Panc1 (cell line): ENCODE data around the gene ERGIC1. TPM values are rescaled to one million over a fixed set of nuclear protein-coding genes. Genes with fewer than 3 reads are reported as not detected.

Experiments used
- ATAC-seq: fragments of 200-7000 bp; cut with Tn5 transposase; 2 replicates; pipeline ENCODE4 v1.9.1; 2020; ENCODE audit warnings: mild to moderate bottlenecking, moderate library complexity
- BruUV-seq: library from RNA; stranded (reverse); fragments of 400-500 nt; replicated peaks from 2 replicates; lab custom pipeline; 2021; lab: Mats Ljungman, UMichigan
- CTCF ChIA-PET: fragments of 300-600 bp; sonication (Branson Sonifier 250); formaldehyde crosslinking; loops from one replicate; lab custom pipeline; 2022; ENCODE audit warnings: antibody characterized with exemption; lab: Charles Lee
- POLR2A ChIA-PET: fragments of 300-600 bp; sonication (Branson Sonifier 250); formaldehyde crosslinking; loops from one replicate; lab custom pipeline; 2022; ENCODE audit warnings: antibody characterized with exemption; lab: Charles Lee
- DNase-seq: peaks from one replicate; pipeline ENCODE4 v3.0.0-alpha.2; 2010; ENCODE audit warnings: low read depth, low spot score
- H3K27ac ChIP-seq: 2 replicates; pipeline ENCODE4 v1.5.1; 2011; ENCODE audit warnings: mild to moderate bottlenecking, low read length, inconsistent platforms
- H3K27me3 ChIP-seq: fragments of 200-500 bp; sonication (Bioruptor generic); 2 replicates; pipeline ENCODE4 v1.6.0; 2014; ENCODE audit warnings: low read length, inconsistent platforms; ENCODE audit not compliant: control insufficient read depth, insufficient read depth
- H3K36me3 ChIP-seq: fragments of 200-500 bp; sonication (Bioruptor generic); 2 replicates; pipeline ENCODE4 v1.5.1; 2014; ENCODE audit warnings: inconsistent platforms, mild to moderate bottlenecking, low read length, moderate library complexity; ENCODE audit not compliant: control insufficient read depth, insufficient read depth
- H3K4me1 ChIP-seq: 2 replicates; pipeline ENCODE4 v1.5.1; 2011; ENCODE audit warnings: inconsistent platforms, mild to moderate bottlenecking, low read length, moderate library complexity; ENCODE audit not compliant: control insufficient read depth, insufficient read depth
- H3K4me3 ChIP-seq, 2 experiments: 2 replicates each; pipeline ENCODE4 v1.5.1; 2011 to 2012; ENCODE audit warnings: low read depth in 2 of 2, low read length in 2 of 2, mild to moderate bottlenecking in 2 of 2, inconsistent platforms in 1 of 2, moderate library complexity in 1 of 2
- H3K9me3 ChIP-seq: fragments of 200-500 bp; sonication (Bioruptor generic); 2 replicates; pipeline ENCODE4 v1.5.1; 2014; ENCODE audit warnings: low read depth, mild to moderate bottlenecking, inconsistent platforms, low read length, moderate library complexity; ENCODE audit not compliant: control insufficient read depth, insufficient read depth
- CTCF ChIP-seq: fragments of 450-650 bp; IDR thresholded peaks from 2 replicates; pipeline ENCODE4 v1.5.1; 2017; ENCODE audit warnings: mild to moderate bottlenecking
- POLR2AphosphoS5 ChIP-seq: IDR thresholded peaks from 2 replicates; pipeline ENCODE4 v1.6.1; 2012; ENCODE audit warnings: mild to moderate bottlenecking, low read depth, low read length, moderate library complexity
- REST ChIP-seq, 2 experiments: IDR thresholded peaks; 2 replicates each; pipeline ENCODE4 v1.6.1; 2011 to 2012; ENCODE audit warnings: low read depth in 2 of 2, control low read depth in 1 of 2, low read length in 1 of 2, mild to moderate bottlenecking in 1 of 2, moderate library complexity in 1 of 2; ENCODE audit not compliant: insufficient read depth in 1 of 2
- SIN3A ChIP-seq: IDR thresholded peaks from 2 replicates; pipeline ENCODE4 v1.6.1; 2012; ENCODE audit warnings: low read depth, mild to moderate bottlenecking, low read length, moderate library complexity, borderline replicate concordance; ENCODE audit not compliant: insufficient read depth
- TCF7L2 ChIP-seq: IDR thresholded peaks from 2 replicates; pipeline ENCODE4 v1.6.1; 2011; ENCODE audit warnings: mild to moderate bottlenecking, low read depth, low read length, inconsistent platforms
- in situ Hi-C: cut with HindIII; loops from 2 replicates; pipeline ENCODE4 v1.10.0; 2016; ENCODE audit warnings: low sequenced_read_pairs, low pct_unique_long_range_greater_than_20kb
- intact Hi-C: fragments of 100-400 bp; cut with micrococcal nuclease; formaldehyde crosslinking; loops from one replicate; pipeline ENCODE4 v1.10.0; 2022; ENCODE audit not compliant: unreplicated experiment
- total RNA-seq: library from RNA; stranded (reverse); gene quantifications from one replicate; pipeline ENCODE4 v1.2.1, GENCODE V29; 2021; ENCODE audit not compliant: unreplicated experiment

The ERGIC1 gene
- total RNA-seq, 1 experiment from 2014 or later, result 206 TPM

GRCh38 chr5:172883066-172883465, 49.0 kb downstream of the ERGIC1 start:
- in situ Hi-C loops, result no loop called here
- Histone ChIP-seq H3K9me3 (peaks cover 3% of the 10 kb centered on the region; the same call in 1 of the 2 replicates), H3K27ac (no peak overlapping the region), H3K27me3 (no peaks in the 10 kb centered on the region), H3K4me3 (no peak overlapping the region), H3K4me1 (peaks cover 16% of the 10 kb centered on the region), H3K36me3 (no peaks in the 10 kb centered on the region)
- TF ChIP-seq TCF7L2 (no peak), CTCF (no peak), POLR2AphosphoS5 (no peak), REST (IDR thresholded peaks at IDR 0.05; ENCODE audit: insufficient read depth in 1 of 2, low read depth in 2 of 2, low read length in 1 of 2) (no peak), SIN3A (no peak)
- CTCF ChIA-PET, result no interaction called here
- DNase-seq, result no peak
- no peak for ATAC-seq
- intact Hi-C loops, result no loop called here
- no TSS peak for BruUV-seq
- POLR2A ChIA-PET, result no interaction called here

- POLR2A ChIA-PET, result no interaction called here
- Histone ChIP-seq H3K27ac (peak overlapping the region; percentile 52; the same call in 1 of the 2 replicates), H3K36me3 (peaks cover 5% of the 10 kb centered on the region; the same call in 1 of the 2 replicates), H3K4me1 (peaks cover 9% of the 10 kb centered on the region; the same call in 1 of the 2 replicates), H3K9me3 (peaks cover 3% of the 10 kb centered on the region; the same call in 1 of the 2 replicates), H3K27me3 (no peaks in the 10 kb centered on the region), H3K4me3 (no peak overlapping the region)
- no peak for TF ChIP-seq SIN3A
- TF ChIP-seq CTCF, result no peak
- TF ChIP-seq TCF7L2, result no peak
- TF ChIP-seq POLR2AphosphoS5, result no peak
- TF ChIP-seq REST (IDR thresholded peaks at IDR 0.05; ENCODE audit: insufficient read depth in 1 of 2, low read depth in 2 of 2, low read length in 1 of 2), result no peak
- no TSS peak for BruUV-seq
- intact Hi-C loops, result no loop called here
- no peak for DNase-seq
- in situ Hi-C loops, result no loop called here
- no peak for ATAC-seq
- CTCF ChIA-PET, result no interaction called here
Measured at GRCh38 chr5:172885597-172886340, 51.7 kb downstream of the ERGIC1 start.
